Activated CD4-positive, alpha-beta T cell treated with anti-CD3 and anti-CD28 coated beads, Interleukin-2, amount 50 U/mL, for 24 hours (primary cell): ENCODE measurements around the gene PECR.
"Not testable (repeated sequence)": the region's sequence is repeated elsewhere in the genome, so short reads cannot be mapped to it uniquely, and the experiment has no call there.

Experiments used
- DNase-seq, 2 donors: peaks; one replicate each; pipeline ENCODE4 v3.0.0-alpha.2; 2020; ENCODE audit warnings: low read depth in 1 of 2, low spot score in 1 of 2

The PECR gene

GRCh38 chr2:216107320-216107719 is 25.7 kb upstream of the PECR start:
- no peak for DNase-seq

DNA sequence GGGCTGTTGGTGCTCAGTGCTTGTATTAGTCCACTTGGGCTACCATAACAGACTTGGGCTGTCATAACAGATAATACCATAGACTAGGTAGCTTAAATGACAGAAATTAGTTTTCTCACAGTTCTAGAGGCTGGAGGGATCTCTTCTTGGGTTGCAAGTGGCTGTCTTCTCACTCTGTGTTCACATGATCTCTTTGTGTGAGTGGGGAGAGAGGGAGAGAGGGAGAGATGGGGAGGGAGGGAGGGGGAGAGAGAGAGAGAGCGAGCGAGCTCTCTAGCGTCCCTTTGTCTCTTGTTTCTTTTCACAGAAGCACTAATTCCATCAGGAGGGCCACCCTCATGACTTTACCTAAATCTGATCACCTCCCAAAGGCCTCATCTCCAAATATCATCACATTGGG is 23.1 kb upstream of the PECR start:
- DNase-seq: no peak

DNA sequence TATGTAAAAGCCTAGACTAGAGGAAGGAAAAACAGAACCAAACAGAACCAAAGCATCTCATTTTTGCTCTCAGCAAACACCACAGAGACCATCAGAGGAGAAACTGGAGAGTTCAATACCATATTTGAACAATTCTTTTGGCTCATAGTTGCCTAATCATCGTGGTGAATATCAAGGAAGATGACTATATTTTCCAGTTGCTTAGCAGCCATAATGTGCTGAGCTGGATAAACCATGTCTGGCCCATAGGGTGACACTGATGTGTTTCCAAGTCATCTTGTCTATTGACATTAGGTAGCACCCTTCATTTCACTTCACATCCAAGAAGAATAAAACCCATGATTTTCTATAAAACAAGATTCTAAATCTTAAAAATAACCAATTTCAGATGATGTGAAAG is 21.6 kb upstream of the PECR start:
- no peak for DNase-seq

DNA sequence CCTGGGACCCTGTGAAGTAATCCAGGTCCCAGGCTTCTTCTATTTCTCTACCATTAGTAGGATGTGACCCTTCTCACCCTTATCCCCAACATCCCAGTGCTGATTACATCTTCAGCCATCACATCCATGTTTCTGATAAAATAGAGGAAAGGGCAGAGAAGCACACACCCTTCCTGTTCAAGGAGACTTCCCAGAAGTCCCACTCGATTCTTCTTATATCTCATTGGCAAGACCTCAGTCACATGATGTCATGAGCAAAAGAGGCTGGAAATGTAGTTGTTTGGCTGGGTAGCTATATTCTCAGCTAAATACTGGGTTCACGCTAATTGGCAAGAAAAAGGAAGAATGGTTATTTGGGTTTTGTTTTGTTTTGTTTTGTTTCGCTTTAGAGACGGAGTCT is 19.5 kb upstream of the PECR start:
- no peak for DNase-seq

- no peak for DNase-seq
These were observed 17.1 kb upstream of the PECR start for GRCh38 chr2:216098421-216099334.

DNA sequence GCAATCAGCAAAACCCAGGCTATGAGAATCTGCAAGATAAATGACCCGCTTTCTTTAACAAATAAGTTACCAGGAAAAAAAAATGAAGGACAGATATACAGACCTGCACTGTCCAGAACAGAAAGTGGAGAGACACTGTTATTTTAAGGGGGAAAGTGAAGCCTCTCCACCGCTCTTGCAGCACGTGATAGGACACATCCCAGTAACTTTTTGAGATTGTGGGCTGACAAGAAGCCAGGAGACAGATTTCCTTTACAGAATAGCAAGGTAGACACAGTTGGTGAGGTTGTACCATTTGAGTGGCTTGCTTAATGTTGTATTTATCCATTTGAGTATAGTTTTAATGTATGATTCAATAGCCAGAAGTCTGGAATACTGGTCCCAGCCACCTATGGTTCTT is 13.1 kb upstream of the PECR start:
- no peak for DNase-seq

GRCh38 chr2:216092646-216093045 is 11.0 kb upstream of the PECR start:
- no peak for DNase-seq

GRCh38 chr2:216090369-216090786 is 8.8 kb upstream of the PECR start:
- DNase-seq: no peak

DNA sequence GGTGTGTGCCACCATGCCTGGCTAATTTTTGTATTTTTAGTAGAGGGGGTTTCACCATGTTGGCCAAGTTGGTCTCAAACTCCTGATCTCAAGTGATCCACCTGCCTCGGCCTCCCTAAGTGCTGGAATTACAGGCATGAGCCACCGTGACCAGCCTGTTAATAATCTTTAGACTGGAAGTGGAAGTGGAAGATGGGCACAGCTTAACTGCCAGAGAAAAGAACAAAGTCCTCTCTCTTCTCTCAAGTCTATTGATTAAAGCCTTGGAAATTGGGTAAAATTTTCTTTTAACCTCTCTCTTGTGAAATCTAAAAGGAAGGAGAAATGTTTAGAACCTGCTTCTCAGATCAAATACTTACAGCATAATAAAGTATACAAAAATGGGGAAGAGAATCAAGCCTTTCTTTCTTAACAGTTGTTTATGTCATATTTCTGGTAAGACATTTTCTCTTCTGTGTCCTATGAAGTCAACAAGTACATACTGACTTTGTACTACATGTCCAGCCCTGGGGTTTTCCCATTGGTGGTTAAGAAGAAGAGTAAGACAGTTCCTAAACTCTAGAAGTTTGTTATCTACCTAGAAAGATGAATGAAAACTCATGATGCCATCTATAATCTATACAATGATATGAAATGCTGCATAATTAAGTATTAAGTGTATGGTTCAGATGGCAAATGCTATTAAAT is 4.7 kb upstream of the PECR start:
- DNase-seq: no peak

GRCh38 chr2:216084547-216084946 is 2.9 kb upstream of the PECR start:
- DNase-seq: no peak

GRCh38 chr2:216083464-216084281 is 2.1 kb upstream of the PECR start:
- no peak for DNase-seq

DNA sequence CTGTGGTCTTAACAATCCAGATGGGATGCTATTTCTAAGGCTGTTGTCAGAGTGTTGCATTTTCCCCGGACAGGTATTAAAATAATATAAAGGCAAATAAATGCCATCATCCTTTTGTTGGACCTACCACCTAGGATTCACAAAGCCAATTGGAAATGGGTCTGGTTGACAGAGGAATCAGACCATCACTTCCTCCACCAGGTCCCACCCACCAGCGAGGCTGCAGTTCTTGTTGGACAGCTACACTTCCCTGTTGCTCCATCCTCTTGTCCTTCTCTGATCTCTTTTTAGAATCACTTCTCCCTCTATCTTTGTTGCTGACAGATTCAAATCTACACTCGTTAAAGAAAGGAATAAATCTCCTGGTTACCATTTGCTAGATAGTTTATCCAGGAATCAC is 1.2 kb upstream of the PECR start:
- DNase-seq: no peak

DNA sequence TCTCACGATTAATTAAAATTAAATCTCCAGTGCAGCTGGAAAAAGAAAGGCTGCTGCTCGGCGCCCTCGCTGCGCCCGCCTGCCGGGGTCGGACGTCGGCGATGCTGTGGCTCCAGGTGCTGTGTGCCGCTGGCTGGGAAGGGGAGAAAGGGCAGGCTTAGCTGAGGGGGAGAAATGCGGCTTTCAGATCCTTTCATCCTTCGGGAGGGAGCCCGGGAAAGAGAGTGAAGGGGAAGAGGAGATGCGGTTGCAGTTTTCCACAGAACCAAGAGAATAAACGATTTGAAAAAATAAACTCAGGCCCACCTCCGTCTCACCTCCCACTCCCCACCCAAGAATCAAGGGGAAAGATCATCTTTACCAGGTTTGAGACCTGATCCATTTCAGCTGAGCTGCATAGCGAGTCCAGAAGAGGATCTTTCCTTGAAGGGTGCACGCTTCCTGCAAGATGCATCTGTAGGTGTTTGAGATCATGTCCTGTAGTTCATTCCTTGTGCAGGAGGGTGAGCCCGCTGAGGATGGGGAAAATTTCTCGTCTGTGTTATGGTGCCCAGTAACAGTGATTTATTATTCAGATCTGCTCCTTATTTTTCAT is 605 bp upstream of the PECR start:
- no peak for DNase-seq

GRCh38 chr2:216081012-216081411 is 597 bp downstream of the PECR start:
- no peak for DNase-seq

DNA sequence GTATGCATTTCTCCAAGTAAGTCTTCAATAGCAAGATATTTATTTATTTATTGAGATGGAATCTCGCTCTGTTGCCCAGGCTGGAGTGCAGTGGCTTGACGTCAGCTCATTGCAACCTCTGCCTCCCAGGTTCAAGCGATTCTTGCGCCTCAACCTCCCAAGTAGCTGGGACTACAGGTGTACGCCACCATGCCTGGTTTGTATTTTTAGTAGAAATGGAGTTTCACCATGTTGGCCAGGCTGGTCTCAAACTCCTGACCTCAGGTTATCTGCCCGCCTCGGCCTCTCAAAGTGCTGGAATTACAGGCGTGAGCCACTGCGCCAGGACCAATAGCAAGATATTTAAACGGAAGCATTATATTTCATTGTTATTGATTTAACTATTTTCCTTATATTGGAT is 1.6 kb downstream of the PECR start:
- not testable (repeated sequence) for DNase-seq

GRCh38 chr2:216078776-216079175 is 2.8 kb downstream of the PECR start:
- no peak for DNase-seq

- no peak for DNase-seq
These were observed 5.8 kb downstream of the PECR start for GRCh38 chr2:216075510-216076485.

DNA sequence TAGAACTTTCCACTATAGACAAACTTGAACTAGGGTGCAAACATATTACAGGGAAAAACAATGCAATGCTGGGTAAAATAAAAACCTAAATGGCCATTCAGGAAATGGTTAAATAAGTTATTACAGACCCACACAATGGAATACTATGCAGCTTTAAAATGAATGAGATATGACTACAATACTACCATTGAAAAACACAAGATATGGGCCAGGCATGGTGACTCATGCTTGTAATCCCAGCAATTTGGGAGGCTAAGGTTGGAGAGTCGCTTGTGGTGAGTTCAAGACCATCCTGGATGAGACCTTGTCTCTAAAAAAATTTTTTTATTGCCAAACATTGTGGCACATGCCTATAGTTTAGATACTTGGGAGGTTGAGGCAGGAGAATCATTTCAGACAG is 6.8 kb downstream of the PECR start:
- no peak for DNase-seq

GRCh38 chr2:216074380-216074779 is 7.2 kb downstream of the PECR start:
- no peak for DNase-seq

GRCh38 chr2:216073773-216074172 is 7.8 kb downstream of the PECR start:
- DNase-seq: no peak
